K562 (cell line): Measurements from ENCODE around the gene BCKDHB.

Experiments used
- ARID4B ChIP-seq: sonication (generic); formaldehyde crosslinking; IDR thresholded peaks from 2 replicates; pipeline ENCODE4 v1.8.0; 2022; ENCODE audit warnings: mild to moderate bottlenecking, missing genetic modification reagents
- CTCF ChIP-seq, 3 experiments: IDR thresholded peaks in 2 of 3; conservative IDR thresholded peaks in 1 of 3; 2 replicates each; pipeline ENCODE4 v1.5.1; 2011 to 2012; ENCODE audit warnings: low read length in 3 of 3, mild to moderate bottlenecking in 3 of 3, control low read depth in 2 of 3, improper control_type of control experiment in 1 of 3, inconsistent platforms in 1 of 3, low read depth in 1 of 3, mixed read lengths in 1 of 3, moderate library complexity in 1 of 3; ENCODE audit not compliant: insufficient read depth in 2 of 3
- EZH2 ChIP-seq: IDR thresholded peaks from 2 replicates; pipeline ENCODE4 v1.6.1; 2012; ENCODE audit warnings: low read depth, mild to moderate bottlenecking, inconsistent platforms, low read length, borderline replicate concordance
- FOXO4 ChIP-seq: fragments of 450-650 bp; formaldehyde crosslinking; IDR thresholded peaks from 2 replicates; pipeline ENCODE4 v1.4.0; 2020; ENCODE audit warnings: mild to moderate bottlenecking, moderate library complexity
- HDAC2 ChIP-seq: fragments of 450-650 bp; IDR thresholded peaks from 2 replicates; pipeline ENCODE4 v1.6.1; 2016; ENCODE audit warnings: mild to moderate bottlenecking
- HMGXB4 ChIP-seq: sonication (generic); formaldehyde crosslinking; IDR thresholded peaks from 2 replicates; pipeline ENCODE4 v1.8.1; 2023; ENCODE audit warnings: mild to moderate bottlenecking, missing genetic modification reagents
- JUN ChIP-seq, 2 experiments: sonication (generic) in 1 of 2; formaldehyde crosslinking in 1 of 2; IDR thresholded peaks; 2 replicates each; pipeline versions ENCODE4 v1.6.1 to v1.8.0; 2012 to 2022; ENCODE audit warnings: borderline replicate concordance in 2 of 2, mild to moderate bottlenecking in 2 of 2, improper control_type of control experiment in 1 of 2, low read depth in 1 of 2, low read length in 1 of 2, missing genetic modification reagents in 1 of 2
- MXI1 ChIP-seq: IDR thresholded peaks from 2 replicates; pipeline ENCODE4 v1.6.1; 2011; ENCODE audit warnings: low read depth, mild to moderate bottlenecking, improper control_type of control experiment, low read length
- THRA ChIP-seq: fragments of 450-650 bp; IDR thresholded peaks from 2 replicates; pipeline ENCODE4 v1.6.1; 2017; ENCODE audit warnings: mild to moderate bottlenecking, moderate library complexity
- ZNF507 ChIP-seq: conservative IDR thresholded peaks from 2 replicates; pipeline ENCODE4 v1.6.1; 2017; ENCODE audit warnings: missing genetic modification characterization, missing compliant biosample characterization

- no peak for TF ChIP-seq HMGXB4 (CRISPR knock-in tag)
- no peak for TF ChIP-seq JUN (IDR thresholded peaks at IDR 0.05; ENCODE audit: borderline replicate concordance, low read depth, low read length)
- TF ChIP-seq JUN (CRISPR knock-in tag; IDR thresholded peaks at IDR 0.05; ENCODE audit: borderline replicate concordance), result no peak
- TF ChIP-seq ZNF507 (tag), result no peak
- no peak for TF ChIP-seq HDAC2
- no peak for TF ChIP-seq EZH2
- no peak for TF ChIP-seq THRA
- TF ChIP-seq CTCF (IDR thresholded peaks at IDR 0.05 in 2 of 3, conservative IDR thresholded peaks at IDR 0.05 in 1 of 3; ENCODE audit: insufficient read depth in 2 of 3, low read depth in 1 of 3, low read length in 3 of 3), result no peak
- no peak for TF ChIP-seq ARID4B
- TF ChIP-seq MXI1, result no peak
- no peak for TF ChIP-seq FOXO4 (CRISPR knock-in tag)
Observed at GRCh38 chr6:80363501-80364122, 257.1 kb downstream of the BCKDHB start.
